Panc1 (cell line): ENCODE results near the gene LENG8.
"Not testable (repeated sequence)": the region's sequence is repeated elsewhere in the genome, so short reads cannot be mapped to it uniquely, and the experiment has no call there.

Source experiments
- CTCF ChIP-seq: fragments of 450-650 bp; IDR thresholded peaks from 2 replicates; pipeline ENCODE4 v1.5.1; 2017; ENCODE audit warnings: mild to moderate bottlenecking
- POLR2AphosphoS5 ChIP-seq: IDR thresholded peaks from 2 replicates; pipeline ENCODE4 v1.6.1; 2012; ENCODE audit warnings: mild to moderate bottlenecking, low read depth, low read length, moderate library complexity
- REST ChIP-seq, 2 experiments: IDR thresholded peaks; 2 replicates each; pipeline ENCODE4 v1.6.1; 2011 to 2012; ENCODE audit warnings: low read depth in 2 of 2, control low read depth in 1 of 2, low read length in 1 of 2, mild to moderate bottlenecking in 1 of 2, moderate library complexity in 1 of 2; ENCODE audit not compliant: insufficient read depth in 1 of 2
- SIN3A ChIP-seq: IDR thresholded peaks from 2 replicates; pipeline ENCODE4 v1.6.1; 2012; ENCODE audit warnings: low read depth, mild to moderate bottlenecking, low read length, moderate library complexity, borderline replicate concordance; ENCODE audit not compliant: insufficient read depth
- TCF7L2 ChIP-seq: IDR thresholded peaks from 2 replicates; pipeline ENCODE4 v1.6.1; 2011; ENCODE audit warnings: mild to moderate bottlenecking, low read depth, low read length, inconsistent platforms

- not testable (repeated sequence) for TF ChIP-seq CTCF; REST (IDR thresholded peaks at IDR 0.05; ENCODE audit: insufficient read depth in 1 of 2, low read depth in 2 of 2, low read length in 1 of 2); POLR2AphosphoS5; TCF7L2; SIN3A
These were observed 56.5 kb downstream of the LENG8 start for GRCh38 chr19:54505542-54505941.
